SH-SY5Y (cell line): ENCODE measurements around the gene PTMS.

Source experiments
- GATA2 ChIP-seq: IDR thresholded peaks from 2 replicates; pipeline ENCODE4 v1.6.1; 2011; ENCODE audit warnings: mild to moderate bottlenecking, low read depth, low read length
- GATA3 ChIP-seq: IDR thresholded peaks from 2 replicates; pipeline ENCODE4 v1.6.1; 2011; ENCODE audit warnings: low read depth, mild to moderate bottlenecking, low read length, moderate library complexity

The PTMS gene

DNA sequence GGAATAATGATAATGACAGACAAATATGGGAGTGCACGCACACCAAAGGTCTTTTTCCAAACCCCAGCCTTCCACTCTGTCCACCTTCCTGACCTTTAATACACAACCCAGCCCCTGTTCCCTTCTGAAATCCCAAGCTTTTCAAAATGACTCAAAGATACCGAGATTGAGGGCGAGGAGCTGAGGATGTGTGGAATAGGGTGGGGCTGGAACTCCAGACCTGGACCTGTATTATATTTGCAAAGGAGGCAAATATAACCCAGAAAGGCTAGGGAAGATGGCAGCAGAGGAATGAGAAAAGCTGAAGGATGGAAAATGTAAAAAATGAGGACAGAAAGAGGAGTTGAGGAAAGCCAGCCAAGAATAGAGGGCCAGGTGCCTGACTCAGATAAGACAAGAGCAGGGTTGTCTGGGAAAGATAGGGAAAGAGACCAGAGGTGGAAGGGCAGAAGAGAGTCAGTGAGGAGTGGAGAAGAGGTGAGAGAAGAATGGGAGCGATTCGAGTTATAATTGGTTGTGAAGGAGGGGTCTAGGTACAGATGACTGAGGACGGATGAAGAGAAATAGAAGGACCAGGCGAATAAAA lies 1.0 kb upstream of the PTMS start:
- TF ChIP-seq GATA3 (no peak), GATA2 (no peak)

GRCh38 chr12:6766651-6767349 lies 637 bp downstream of the PTMS start:
- TF ChIP-seq GATA3: no peak
- no peak for TF ChIP-seq GATA2

- TF ChIP-seq GATA2 (no peak), GATA3 (no peak)
These were observed 1.5 kb downstream of the PTMS start for GRCh38 chr12:6767353-6768319.

- no peak for TF ChIP-seq GATA3
- TF ChIP-seq GATA2: no peak
These were observed 2.3 kb downstream of the PTMS start for GRCh38 chr12:6768437-6768914.

DNA sequence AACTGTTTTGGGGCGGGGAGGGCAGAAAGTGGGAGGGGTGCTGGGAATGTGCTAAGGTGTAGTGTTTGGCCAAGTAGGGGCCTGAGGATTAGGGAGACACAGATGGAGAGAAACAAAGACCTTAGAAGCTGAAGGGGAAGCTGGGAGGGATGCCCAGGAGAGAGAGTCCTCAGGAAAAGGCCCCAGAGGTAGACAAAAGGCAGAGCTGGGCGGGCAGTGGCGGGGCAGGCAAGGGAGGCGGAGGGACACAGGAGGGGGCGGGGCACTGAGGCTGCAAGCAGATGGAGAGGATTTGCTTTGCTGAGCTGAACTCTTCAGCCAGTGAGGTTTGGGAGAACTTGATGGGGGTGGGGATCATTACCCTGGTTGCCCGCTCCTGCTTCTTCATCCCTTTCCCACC lies 2.8 kb downstream of the PTMS start:
- no peak for TF ChIP-seq GATA2
- TF ChIP-seq GATA3: no peak

GRCh38 chr12:6769666-6770065 lies 3.5 kb downstream of the PTMS start:
- no peak for TF ChIP-seq GATA2
- TF ChIP-seq GATA3: no peak

GRCh38 chr12:6770094-6770493 lies 3.9 kb downstream of the PTMS start:
- TF ChIP-seq GATA3: no peak

GRCh38 chr12:6770600-6770999 lies 4.4 kb downstream of the PTMS start:
- TF ChIP-seq GATA2 (no peak), GATA3 (no peak)

GRCh38 chr12:6771091-6771495 lies 4.9 kb downstream of the PTMS start:
- TF ChIP-seq GATA3: no peak
- no peak for TF ChIP-seq GATA2

GRCh38 chr12:6771509-6772330 lies 5.6 kb downstream of the PTMS start:
- no peak for TF ChIP-seq GATA2

DNA sequence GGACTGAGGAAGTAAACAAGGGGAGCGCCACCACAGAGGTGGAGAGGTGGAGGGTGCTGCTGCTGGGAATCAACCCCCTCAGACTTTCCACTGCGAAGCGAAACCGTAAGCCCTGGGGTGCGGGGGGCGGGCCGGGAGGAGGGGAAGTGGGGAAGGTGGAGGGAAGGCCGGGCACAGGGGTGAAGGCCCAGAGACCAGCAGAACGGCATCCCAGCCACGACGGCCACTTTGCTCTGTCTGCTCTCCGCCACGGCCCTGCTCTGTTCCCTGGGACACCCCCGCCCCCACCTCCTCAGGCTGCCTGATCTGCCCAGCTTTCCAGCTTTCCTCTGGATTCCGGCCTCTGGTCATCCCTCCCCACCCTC lies 6.2 kb downstream of the PTMS start, which contains the start of gene LAG3:
LAG3 (plus strand) TSS at position 190 of the 365 bp plus-strand sequence. CDS start 333 bp downstream, outside the sequence.
- TF ChIP-seq GATA2 (no peak), GATA3 (no peak)

- TF ChIP-seq GATA3 (no peak), GATA2 (no peak)
These were observed 6.8 kb downstream of the PTMS start for GRCh38 chr12:6772726-6773589.

DNA sequence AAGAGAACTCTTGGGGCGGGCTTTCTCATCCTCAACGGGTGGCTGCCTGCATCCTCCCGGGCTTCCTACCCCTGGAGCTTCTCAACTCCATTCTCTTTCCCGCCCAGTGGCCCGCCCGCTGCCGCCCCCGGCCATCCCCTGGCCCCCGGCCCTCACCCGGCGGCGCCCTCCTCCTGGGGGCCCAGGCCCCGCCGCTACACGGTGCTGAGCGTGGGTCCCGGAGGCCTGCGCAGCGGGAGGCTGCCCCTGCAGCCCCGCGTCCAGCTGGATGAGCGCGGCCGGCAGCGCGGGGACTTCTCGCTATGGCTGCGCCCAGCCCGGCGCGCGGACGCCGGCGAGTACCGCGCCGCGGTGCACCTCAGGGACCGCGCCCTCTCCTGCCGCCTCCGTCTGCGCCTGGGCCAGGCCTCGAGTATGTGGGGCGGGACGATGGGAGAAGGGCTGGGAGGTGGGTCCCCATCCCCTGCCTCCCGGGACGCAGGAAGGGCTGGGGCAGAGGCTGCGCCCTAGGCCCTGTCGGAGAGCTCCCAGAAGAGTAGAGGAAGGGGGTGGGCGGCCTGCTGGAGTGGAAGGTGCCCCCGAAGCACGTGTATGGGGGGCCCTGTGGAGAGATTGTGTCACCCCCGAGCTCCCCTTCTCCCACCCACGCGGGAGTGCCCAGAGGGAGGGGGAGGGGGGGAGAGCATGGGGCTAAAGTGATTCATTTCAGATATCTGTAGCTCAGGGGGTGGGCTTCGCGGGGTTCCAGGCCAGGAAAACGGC lies 7.6 kb downstream of the PTMS start:
- no peak for TF ChIP-seq GATA2
- TF ChIP-seq GATA3: no peak
